Liver (tissue), 9 donors: ENCODE results near the gene HNMT. TPM values are rescaled to one million over a fixed set of nuclear protein-coding genes. Genes with fewer than 3 reads are reported as not detected.

Source experiments
- DNase-seq: peaks from one replicate; pipeline ENCODE4 v3.0.0-alpha.2; 2017; ENCODE audit warnings: low spot score
- H3K27ac ChIP-seq, 2 donors: one replicate each; pipeline ENCODE4 v1.7.0; 2013; ENCODE audit warnings: inconsistent platforms in 2 of 2, low read length in 2 of 2, control low read depth in 1 of 2, low read depth in 1 of 2, mild to moderate bottlenecking in 1 of 2
- H3K27me3 ChIP-seq, 4 donors: one replicate each; pipeline versions ENCODE4 v1.6.1 to v1.7.0; 2013; ENCODE audit warnings: low read length in 3 of 4, inconsistent platforms in 1 of 4, mild to moderate bottlenecking in 1 of 4, moderate library complexity in 1 of 4; ENCODE audit not compliant: control insufficient read depth in 4 of 4, insufficient read depth in 4 of 4
- H3K36me3 ChIP-seq, 4 donors: one replicate each; pipeline versions ENCODE4 v1.6.1 to v1.7.0; 2013; ENCODE audit warnings: low read length in 3 of 4, mild to moderate bottlenecking in 3 of 4, low read depth in 1 of 4, moderate library complexity in 1 of 4; ENCODE audit not compliant: control insufficient read depth in 4 of 4, insufficient read depth in 3 of 4
- H3K4me1 ChIP-seq, 4 donors: one replicate each; pipeline versions ENCODE4 v1.6.1 to v1.7.0; 2013; ENCODE audit warnings: low read length in 3 of 4, mild to moderate bottlenecking in 3 of 4, moderate library complexity in 1 of 4; ENCODE audit not compliant: control insufficient read depth in 4 of 4, insufficient read depth in 4 of 4
- H3K4me3 ChIP-seq, 3 donors: one replicate each; pipeline versions ENCODE4 v1.6.1 to v1.7.0; 2013; ENCODE audit warnings: low read length in 3 of 3, control low read depth in 1 of 3, low read depth in 1 of 3, mild to moderate bottlenecking in 1 of 3
- H3K9ac ChIP-seq, 2 donors: one replicate each; pipeline ENCODE4 v1.7.0; 2013; ENCODE audit warnings: low read length in 2 of 2, mild to moderate bottlenecking in 2 of 2, moderate library complexity in 2 of 2, control low read depth in 1 of 2, low read depth in 1 of 2
- H3K9me3 ChIP-seq, 4 donors: one replicate each; pipeline versions ENCODE4 v1.6.1 to v1.7.0; 2013; ENCODE audit warnings: low read length in 3 of 4; ENCODE audit not compliant: control insufficient read depth in 4 of 4
- ATF3 ChIP-seq: IDR thresholded peaks from 2 replicates; pipeline ENCODE4 v1.6.1; 2016; ENCODE audit warnings: antibody characterized with exemption
- CTCF ChIP-seq: fragments of 150-350 bp; IDR thresholded peaks from 2 replicates; pipeline ENCODE4 v1.5.1; 2017; ENCODE audit warnings: improper control_type of control experiment, low read depth, low read length; ENCODE audit not compliant: missing input control
- EGR1 ChIP-seq, 2 donors: IDR thresholded peaks; 2 replicates each; pipeline ENCODE4 v1.6.1; 2016 to 2018; ENCODE audit warnings: antibody characterized with exemption in 2 of 2, low read depth in 2 of 2
- FOXA1 ChIP-seq: IDR thresholded peaks from 2 replicates; pipeline ENCODE4 v1.6.1; 2016; ENCODE audit warnings: antibody characterized with exemption
- FOXA2 ChIP-seq: IDR thresholded peaks from 2 replicates; pipeline ENCODE4 v1.6.1; 2016; ENCODE audit warnings: antibody characterized with exemption
- GABPA ChIP-seq, 2 donors: IDR thresholded peaks in 1 of 2; conservative IDR thresholded peaks in 1 of 2; 2 replicates each; pipeline ENCODE4 v1.6.1; 2016; ENCODE audit warnings: antibody characterized with exemption in 2 of 2, mild to moderate bottlenecking in 1 of 2, moderate library complexity in 1 of 2
- HNF4A ChIP-seq, 2 donors: conservative IDR thresholded peaks; 2 replicates each; pipeline ENCODE4 v1.6.1; 2016; ENCODE audit warnings: antibody characterized with exemption in 2 of 2, mild to moderate bottlenecking in 2 of 2
- HNF4G ChIP-seq: IDR thresholded peaks from 2 replicates; pipeline ENCODE4 v1.6.1; 2016; ENCODE audit warnings: antibody characterized with exemption
- JUND ChIP-seq, 2 donors: IDR thresholded peaks; 2 replicates each; pipeline ENCODE4 v1.6.1; 2016; ENCODE audit warnings: antibody characterized with exemption in 2 of 2
- MAX ChIP-seq: IDR thresholded peaks from 2 replicates; pipeline ENCODE4 v1.6.1; 2016; ENCODE audit warnings: antibody characterized with exemption
- NR2F2 ChIP-seq: IDR thresholded peaks from 2 replicates; pipeline ENCODE4 v1.6.1; 2016; ENCODE audit warnings: antibody characterized with exemption
- RAD21 ChIP-seq, 2 donors: IDR thresholded peaks; 2 replicates each; pipeline ENCODE4 v1.6.1; 2016; ENCODE audit warnings: antibody characterized with exemption in 2 of 2, mild to moderate bottlenecking in 2 of 2
- REST ChIP-seq: IDR thresholded peaks from 2 replicates; pipeline ENCODE4 v1.6.1; 2016; ENCODE audit warnings: antibody characterized with exemption, mild to moderate bottlenecking
- RXRA ChIP-seq, 2 donors: IDR thresholded peaks; 2 replicates each; pipeline ENCODE4 v1.6.1; 2017 to 2018; ENCODE audit warnings: antibody characterized with exemption in 2 of 2, mild to moderate bottlenecking in 1 of 2
- SP1 ChIP-seq: IDR thresholded peaks from 2 replicates; pipeline ENCODE4 v1.6.1; 2018; ENCODE audit warnings: antibody characterized with exemption, mild to moderate bottlenecking
- TAF1 ChIP-seq: conservative IDR thresholded peaks from 2 replicates; pipeline ENCODE4 v1.6.1; 2016; ENCODE audit warnings: antibody characterized with exemption, mild to moderate bottlenecking
- YY1 ChIP-seq: IDR thresholded peaks from 2 replicates; pipeline ENCODE4 v1.6.1; 2016; ENCODE audit warnings: antibody characterized with exemption, mild to moderate bottlenecking
- ZBTB33 ChIP-seq: IDR thresholded peaks from 2 replicates; pipeline ENCODE4 v1.6.1; 2016; ENCODE audit warnings: antibody characterized with exemption
- WGBS: extraction: QIAGEN DNeasy Blood & Tissue Kit; methylation state at CpG from one replicate; pipeline ENCODE4 v1.1.7; 2013; 5-methylcytosine and 5-hydroxymethylcytosine counted together
- polyA plus RNA-seq, 2 donors: library from polyadenylated mRNA; stranded (reverse) in 1 of 2; unstranded in 1 of 2; fragments of 200-250 nt in 1 of 2; fragments of >200 nt in 1 of 2; fragmentation: Nextera tagmentation in 1 of 2; extraction: Ambion mirVana in 1 of 2; gene quantifications; one replicate each; pipeline versions ENCODE4 v1.2.1 to v1.2.3, GENCODE V29; 2013 to 2015
- total RNA-seq, 2 donors: library from RNA; depleted of rRNA; stranded (reverse); fragments of >200 nt; gene quantifications; one replicate each; pipeline ENCODE4 v1.2.3, GENCODE V29; 2014
- donor health status: healthy.
- donor health status: healthy.
- donor health status: healthy.
- donor health status: healthy.
- donor health status: healthy.

Gene HNMT
- total and polyA plus RNA-seq, 4 donors = 44.4 to 103 (median 78.5) TPM

- Histone ChIP-seq H3K27me3 (no peaks in the 10 kb centered on the region), H3K27ac (peak overlapping the region; percentile 63 to 71), H3K4me3 (peak overlapping the region; percentile 52 to 63 (median 57)), H3K9me3 (no peaks in the 10 kb centered on the region), H3K9ac (peak overlapping the region; percentile 52 to 89), H3K4me1 (peaks cover 5 to 52% (median 33%) of the 10 kb centered on the region in 4 donors), H3K36me3 (peaks cover 0 to 1% (median 0%) of the 10 kb centered on the region in 4 donors)
- TF ChIP-seq TAF1 (peak; percentile 7), CTCF (no peak), RAD21 (IDR thresholded peaks at IDR 0.05) (no peak)
- no peak for DNase-seq
- WGBS = 28% methylated on average over 3 of the region's 3 CpGs
Observed at GRCh38 chr2:137942037-137942832, 22.0 kb upstream of the HNMT start.

GRCh38 chr2:137942833-137943677, 21.2 kb upstream of the HNMT start:
- Histone ChIP-seq H3K27me3 (no peaks in the 10 kb centered on the region), H3K9me3 (no peaks in the 10 kb centered on the region), H3K4me1 (peaks cover 5 to 55% (median 34%) of the 10 kb centered on the region in 4 donors), H3K9ac (no peak overlapping the region), H3K27ac (peak overlapping the region; percentile 47 to 71), H3K4me3 (peak overlapping the region; percentile 52 to 63 (median 57)), H3K36me3 (no peaks in the 10 kb centered on the region)
- 25% methylated on average over 6 of the region's 6 CpGs for WGBS
- peak; percentile 78 for TF ChIP-seq SP1
- peak; percentile 40 for TF ChIP-seq HNF4G
- no peak for TF ChIP-seq NR2F2
- TF ChIP-seq RXRA (IDR thresholded peaks at IDR 0.05) = peak; percentile 80 to 90
- TF ChIP-seq GABPA (IDR thresholded peaks at IDR 0.05 in 1 of 2, conservative IDR thresholded peaks at IDR 0.05 in 1 of 2) = peak in 1 of 2 donors; percentile 28
- TF ChIP-seq CTCF = no peak
- peak; percentile 5 for TF ChIP-seq FOXA1
- no peak for TF ChIP-seq JUND (IDR thresholded peaks at IDR 0.05)
- no peak for TF ChIP-seq EGR1 (IDR thresholded peaks at IDR 0.05; ENCODE audit: low read depth in 2 of 2)
- TF ChIP-seq ZBTB33 = no peak
- TF ChIP-seq HNF4A (conservative IDR thresholded peaks at IDR 0.05) = peak; percentile 81 to 85
- no peak for TF ChIP-seq RAD21 (IDR thresholded peaks at IDR 0.05)
- TF ChIP-seq TAF1 = peak; percentile 38
- TF ChIP-seq FOXA2 = peak; percentile 30
- peak; percentile 23 for TF ChIP-seq YY1
- TF ChIP-seq REST = peak; percentile 40
- TF ChIP-seq MAX = peak; percentile 48
- TF ChIP-seq ATF3 = no peak
- no peak for DNase-seq
